Caco-2 (cell line): ENCODE results near the gene FAM13A. TPM values are rescaled to one million over a fixed set of nuclear protein-coding genes. Genes with fewer than 3 reads are reported as not detected.

ENCODE experiments used
- BruUV-seq: library from RNA; stranded (reverse); fragments of 400-500 nt; replicated peaks from 2 replicates; lab custom pipeline; 2021; lab: Mats Ljungman, UMichigan
- CTCF ChIA-PET: fragments of 300-600 bp; sonication (Branson Sonifier 250); formaldehyde crosslinking; loops from one replicate; lab custom pipeline; 2022; ENCODE audit warnings: antibody characterized with exemption; lab: Charles Lee
- POLR2A ChIA-PET: fragments of 300-600 bp; sonication (Branson Sonifier 250); formaldehyde crosslinking; loops from one replicate; lab custom pipeline; 2022; ENCODE audit warnings: antibody characterized with exemption; lab: Charles Lee
- DNase-seq, 2 experiments: peaks; one replicate each; pipeline versions ENCODE4 v3.0.0 to v3.0.0-alpha.2; 2020 to 2022
- H3K27me3 ChIP-seq: replicated peaks from 2 replicates; pipeline ENCODE4 v1.6.0; 2011; ENCODE audit warnings: low read length; ENCODE audit not compliant: control insufficient read depth, insufficient read depth
- H3K36me3 ChIP-seq: 2 replicates; pipeline ENCODE4 v1.5.1; 2011; ENCODE audit warnings: low read length; ENCODE audit not compliant: control insufficient read depth, insufficient read depth
- H3K4me1 ChIP-seq: fragments of 250-450 bp; sonication (Bioruptor Pico); 2 replicates; pipeline ENCODE4 v1.5.1; 2020; ENCODE audit warnings: mild to moderate bottlenecking
- H3K4me3 ChIP-seq: 2 replicates; pipeline ENCODE4 v1.5.1; 2011; ENCODE audit warnings: low read depth, mild to moderate bottlenecking, control low read depth, low read length
- H3K9me3 ChIP-seq: fragments of 250-450 bp; sonication (Bioruptor Pico); 2 replicates; pipeline ENCODE4 v1.5.1; 2020; ENCODE audit warnings: mild to moderate bottlenecking, moderate library complexity
- H3K27ac Mint-ChIP-seq: one replicate; pipeline ENCODE4 v1.8.0; 2022; ENCODE audit warnings: mixed read lengths; ENCODE audit not compliant: unreplicated experiment
- H3K27me3 Mint-ChIP-seq: one replicate; pipeline ENCODE4 v1.8.0; 2022; ENCODE audit warnings: mixed read lengths; ENCODE audit not compliant: insufficient read depth, unreplicated experiment
- H3K36me3 Mint-ChIP-seq: one replicate; pipeline ENCODE4 v1.8.0; 2022; ENCODE audit warnings: mild to moderate bottlenecking, mixed read lengths; ENCODE audit not compliant: insufficient read depth, unreplicated experiment
- H3K4me1 Mint-ChIP-seq: one replicate; pipeline ENCODE4 v1.8.0; 2022; ENCODE audit warnings: low read depth, mixed read lengths; ENCODE audit not compliant: unreplicated experiment
- H3K4me3 Mint-ChIP-seq: one replicate; pipeline ENCODE4 v1.8.0; 2022; ENCODE audit warnings: mild to moderate bottlenecking, moderate library complexity, mixed read lengths; ENCODE audit not compliant: unreplicated experiment
- H3K9me3 Mint-ChIP-seq: one replicate; pipeline ENCODE4 v1.8.0; 2022; ENCODE audit warnings: mixed read lengths; ENCODE audit not compliant: unreplicated experiment
- CTCF ChIP-seq, 2 experiments: fragments of 200-600 bp in 1 of 2; IDR thresholded peaks; 1 replicate in 1 of 2; 2 replicates in 1 of 2; pipeline versions ENCODE4 v1.5.1 to v1.8.0; 2011 to 2022; ENCODE audit warnings: antibody characterized with exemption in 1 of 2, control low read depth in 1 of 2, inconsistent platforms in 1 of 2, low read depth in 1 of 2, low read length in 1 of 2, mild to moderate bottlenecking in 1 of 2, moderate library complexity in 1 of 2; ENCODE audit not compliant: insufficient read depth in 1 of 2, severe bottlenecking in 1 of 2, unreplicated experiment in 1 of 2
- intact Hi-C: fragments of 100-400 bp; cut with micrococcal nuclease; formaldehyde crosslinking; loops from one replicate; pipeline ENCODE4 v1.10.0; 2022; ENCODE audit not compliant: unreplicated experiment
- total RNA-seq: library from RNA; stranded (reverse); gene quantifications from 2 replicates; pipeline ENCODE4 v1.2.3, GENCODE V29; 2022

The FAM13A gene
- total RNA-seq, 1 experiment from 2014 or later: 11.0 TPM

GRCh38 chr4:88792821-88793220 lies 264.2 kb downstream of the FAM13A start:
- Mint-ChIP-seq H3K27ac (no peak overlapping the region), H3K9me3 (no peaks in the 10 kb centered on the region), H3K4me3 (no peak overlapping the region), H3K36me3 (no peaks in the 10 kb centered on the region), H3K4me1 (peaks cover 14% of the 10 kb centered on the region), H3K27me3 (no peaks in the 10 kb centered on the region)
- Histone ChIP-seq H3K9me3 (no peaks in the 10 kb centered on the region), H3K36me3 (no peaks in the 10 kb centered on the region), H3K27me3 (no peaks in the 10 kb centered on the region), H3K4me3 (no peak overlapping the region), H3K4me1 (no peaks in the 10 kb centered on the region)
- ChIA-PET CTCF (no interaction called here), POLR2A (no interaction called here)
- no TSS peak for BruUV-seq
- TF ChIP-seq CTCF (IDR thresholded peaks at IDR 0.05; ENCODE audit: insufficient read depth in 1 of 2, low read depth in 1 of 2, low read length in 1 of 2, severe bottlenecking in 1 of 2, unreplicated experiment in 1 of 2): no peak
- no peak for DNase-seq
- intact Hi-C loops: loop anchor here (10.0 kb wide), 1 partner anchor 258 kb away; no protein-coding TSS in a partner anchor

GRCh38 chr4:88792268-88792781 lies 264.7 kb downstream of the FAM13A start:
- no peak overlapping the region for H3K27ac Mint-ChIP-seq
- POLR2A ChIA-PET: no interaction called here
- H3K9me3 ChIP-seq: no peaks in the 10 kb centered on the region
- peaks cover 14% of the 10 kb centered on the region for H3K4me1 Mint-ChIP-seq
- H3K4me3 Mint-ChIP-seq: no peak overlapping the region
- no peaks in the 10 kb centered on the region for H3K36me3 Mint-ChIP-seq
- BruUV-seq: no TSS peak
- no peaks in the 10 kb centered on the region for H3K4me1 ChIP-seq
- no peaks in the 10 kb centered on the region for H3K36me3 ChIP-seq
- intact Hi-C loops: loop anchor here (10.0 kb wide), 1 partner anchor 258 kb away; no protein-coding TSS in a partner anchor
- CTCF ChIA-PET: interaction anchor here (1.8 to 2.5 kb wide), 2 partner anchors 86 to 119 kb away, joined by 6 to 11 read pairs; no protein-coding TSS in a partner anchor
- no peaks in the 10 kb centered on the region for H3K9me3 Mint-ChIP-seq
- TF ChIP-seq CTCF (IDR thresholded peaks at IDR 0.05; ENCODE audit: insufficient read depth in 1 of 2, low read depth in 1 of 2, low read length in 1 of 2, severe bottlenecking in 1 of 2, unreplicated experiment in 1 of 2): no peak
- peak in 1 of 2 experiments; percentile 4 for DNase-seq
- H3K27me3 Mint-ChIP-seq: no peaks in the 10 kb centered on the region
- H3K27me3 ChIP-seq: no peaks in the 10 kb centered on the region
- H3K4me3 ChIP-seq: no peak overlapping the region

- no peaks in the 10 kb centered on the region for H3K4me1 ChIP-seq
- H3K27me3 ChIP-seq: no peaks in the 10 kb centered on the region
- CTCF ChIA-PET: interaction anchor here (0.6 to 2.5 kb wide), 5 partner anchors 85 to 1211 kb away, joined by 3 to 11 read pairs (median 5); no protein-coding TSS in a partner anchor
- no peaks in the 10 kb centered on the region for H3K36me3 Mint-ChIP-seq
- no peak for DNase-seq
- H3K9me3 ChIP-seq: no peaks in the 10 kb centered on the region
- peak in 1 of 2 experiments; percentile 11 for TF ChIP-seq CTCF (IDR thresholded peaks at IDR 0.05; ENCODE audit: insufficient read depth in 1 of 2, low read depth in 1 of 2, low read length in 1 of 2, severe bottlenecking in 1 of 2, unreplicated experiment in 1 of 2)
- BruUV-seq: no TSS peak
- peaks cover 14% of the 10 kb centered on the region for H3K4me1 Mint-ChIP-seq
- H3K4me3 Mint-ChIP-seq: no peak overlapping the region
- H3K27me3 Mint-ChIP-seq: no peaks in the 10 kb centered on the region
- no peak overlapping the region for H3K4me3 ChIP-seq
- H3K9me3 Mint-ChIP-seq: no peaks in the 10 kb centered on the region
- intact Hi-C loops: loop anchor here (1.0 to 10.0 kb wide), 2 partner anchors 85 to 256 kb away; no protein-coding TSS in a partner anchor
- H3K27ac Mint-ChIP-seq: no peak overlapping the region
- POLR2A ChIA-PET: no interaction called here
- no peaks in the 10 kb centered on the region for H3K36me3 ChIP-seq
Measured at GRCh38 chr4:88791274-88791673, 265.7 kb downstream of the FAM13A start.
